Thoracic aorta endothelial cell (primary cell): ENCODE data around the gene CHMP3. TPM values are rescaled to one million over a fixed set of nuclear protein-coding genes. Genes with fewer than 3 reads are reported as not detected.

Source experiments
- small RNA-seq: library from RNA; depleted of rRNA; stranded (forward); fragments of <200 nt; gene quantifications from one replicate; pipeline ENCODE3, GENCODE V24; 2012
- total RNA-seq: library from RNA; depleted of rRNA; stranded (reverse); fragments of >200 nt; gene quantifications from 2 replicates; pipeline ENCODE4 v1.2.3, GENCODE V29; 2012

CHMP3 gene
- 64.1 and 91.0 TPM in 2 replicates for total RNA-seq

DNA sequence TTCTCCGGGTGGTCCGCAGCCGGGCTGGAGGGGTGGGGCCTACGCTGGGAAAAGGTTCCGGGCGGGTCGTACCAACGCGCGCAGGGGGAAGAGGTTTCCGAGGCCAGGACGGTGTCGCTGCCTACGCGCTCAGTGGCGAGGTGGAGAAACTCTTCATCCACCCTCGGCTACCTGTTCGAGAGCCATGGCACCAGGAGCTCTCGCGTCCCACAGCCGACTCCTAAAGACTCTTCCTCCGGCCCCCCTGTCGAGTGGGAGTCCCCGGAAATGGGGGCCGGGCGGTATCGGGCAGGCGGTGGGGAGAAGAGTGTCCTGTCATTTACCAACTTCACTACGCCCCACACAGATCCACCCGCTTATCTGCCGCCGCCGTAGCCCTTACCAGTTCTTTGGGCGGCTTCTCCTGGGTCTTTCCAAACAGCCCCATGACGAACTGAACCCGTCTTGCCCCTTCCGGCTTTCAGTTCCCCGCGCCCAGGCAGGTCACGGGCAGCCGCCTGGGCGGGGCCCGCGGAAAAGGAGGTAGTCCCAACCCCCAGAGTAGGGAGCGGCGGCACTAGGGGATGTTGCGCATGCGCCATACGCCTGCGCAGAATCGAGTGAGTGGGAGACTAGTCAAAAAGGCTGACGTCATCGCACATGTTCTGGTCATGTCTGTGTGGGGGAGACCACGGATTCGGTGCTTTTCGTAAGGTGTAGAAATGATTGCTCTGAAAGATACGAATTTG is at the start of gene CHMP3:
CHMP3 (minus strand) TSS at position 522 of the 728 bp plus-strand sequence; CDS start at position 427, 95 bp downstream.

Small RNAs within 50 kb of the gene (small RNA-seq; reads per million reads assigned to genes)
- not detected for gene RNU6-640P

Other genes with a start within 250 kb of the CHMP3 start
- gene REEP1, start 225.8 kb downstream of the CHMP3 start, total RNA-seq, result 0.29 and 0.80 TPM in 2 replicates
- 32.7 and 40.3 TPM in 2 replicates for gene KDM3A, start 122.1 kb downstream of the CHMP3 start, total RNA-seq
- gene RNF103, start 60.4 kb upstream of the CHMP3 start, total RNA-seq, result 29.3 and 36.6 TPM in 2 replicates
- 52.7 and 61.0 TPM in 2 replicates for gene RMND5A, start 156.8 kb upstream of the CHMP3 start, total RNA-seq
- gene CD8A, start 227.5 kb upstream of the CHMP3 start, total RNA-seq, result not detected in 2 replicates